Inferior parietal cortex (tissue), 1 donor: Measurements from ENCODE around the gene AK9.

Experiments used
- DNase-seq: peaks from one replicate; pipeline ENCODE4 v3.0.0-alpha.2; 2016; ENCODE audit errors: extremely low spot score

AK9 gene

GRCh38 chr6:109456710-109457561 is 234.1 kb downstream of the AK9 start:
- DNase-seq: no peak

- no peak for DNase-seq
Measured at GRCh38 chr6:109456111-109456583, 234.9 kb downstream of the AK9 start.

GRCh38 chr6:109455437-109456110 is 235.4 kb downstream of the AK9 start, which contains the start of gene MICAL1:
Gene MICAL1 (minus strand): TSS chr6:109455772. CDS start chr6:109454196, 1,576 bp downstream.
- DNase-seq: no peak

- no peak for DNase-seq
Measured at GRCh38 chr6:109454496-109455436, 236.2 kb downstream of the AK9 start.

- no peak for DNase-seq
Measured at GRCh38 chr6:109453594-109454495, 237.2 kb downstream of the AK9 start.

- no peak for DNase-seq
Measured at GRCh38 chr6:109453156-109453555, 237.8 kb downstream of the AK9 start.

- no peak for DNase-seq
Measured at GRCh38 chr6:109452181-109452580, 238.8 kb downstream of the AK9 start.

GRCh38 chr6:109451376-109451775 is 239.6 kb downstream of the AK9 start:
- no peak for DNase-seq

- DNase-seq: no peak
Measured at GRCh38 chr6:109450801-109451200, 240.2 kb downstream of the AK9 start.

GRCh38 chr6:109449795-109450673 is 241.0 kb downstream of the AK9 start:
- no peak for DNase-seq

GRCh38 chr6:109449064-109449794 is 241.8 kb downstream of the AK9 start:
- DNase-seq: no peak

GRCh38 chr6:109448615-109449014 is 242.4 kb downstream of the AK9 start:
- DNase-seq: no peak

- no peak for DNase-seq
Measured at GRCh38 chr6:109447878-109448555, 243.0 kb downstream of the AK9 start.

GRCh38 chr6:109447087-109447486 is 243.9 kb downstream of the AK9 start:
- DNase-seq: no peak

- DNase-seq: no peak
Measured at GRCh38 chr6:109446541-109446940, 244.5 kb downstream of the AK9 start.

GRCh38 chr6:109446072-109446471 is 244.9 kb downstream of the AK9 start:
- no peak for DNase-seq

GRCh38 chr6:109445382-109445781 is 245.6 kb downstream of the AK9 start:
- DNase-seq: no peak

GRCh38 chr6:109443425-109443950 is 247.5 kb downstream of the AK9 start:
- no peak for DNase-seq
